Measurements from ENCODE around the gene BDH1. TPM values are rescaled to one million over a fixed set of nuclear protein-coding genes. Genes with fewer than 3 reads are reported as not detected.
"Not testable (repeated sequence)": the region's sequence is repeated elsewhere in the genome, so short reads cannot be mapped to it uniquely, and the experiment has no call there.

Gene BDH1
- total and polyA plus RNA-seq, 2 of the 13 experiments (the other 11 are each of a cell fraction or from before 2014, with no cell fraction given), result 21.2 to 71.9 TPM

- POLR2A ChIA-PET, result interaction anchor here (2.5 to 3.9 kb wide), 2 partner anchors 10 to 19 kb away, joined by 33 to 90 read pairs; no protein-coding TSS in a partner anchor
- intact Hi-C loops (cut with micrococcal nuclease; ENCODE audit: unreplicated experiment); CTCF ChIA-PET (ENCODE audit: low intra/inter-chr PET ratio, low total read pairs); ATAC-seq; H2AFZ ChIP-seq (ENCODE audit: low read length); in situ Hi-C loops (cut with HindIII; ENCODE audit: extremely low pct_ligation_motif_present, low pct_unique_long_range_greater_than_20kb); DNase-seq (ENCODE audit: low spot score); BruUV-seq (replicated peaks); H3K9ac ChIP-seq (ENCODE audit: insufficient read depth, low read depth, low read length); H4K20me1 ChIP-seq (ENCODE audit: insufficient read depth, low read length); FAIRE-seq; H3K27me3 ChIP-seq (ENCODE audit: control insufficient read depth in 1 of 2, insufficient read depth in 2 of 2, low read length in 2 of 2); H3K36me3 ChIP-seq (replicated peaks in 1 of 2; ENCODE audit: control insufficient read depth in 1 of 2, insufficient read depth in 2 of 2, low read length in 2 of 2): not testable (repeated sequence)
- peak overlapping the region; percentile 84 for H3K27ac ChIP-seq (ENCODE audit: extremely low read length, insufficient read depth, low read length)
- peaks cover 14% of the 10 kb centered on the region for H3K9me3 ChIP-seq (ENCODE audit: low read length)
- TF ChIP-seq ZSCAN5A (CRISPR knock-in tag; IDR thresholded peaks at IDR 0.05; ENCODE audit: borderline replicate concordance) (peak; percentile 83; the same call in 1 of the 2 replicates), ZNF747 (CRISPR knock-in tag; IDR thresholded peaks at IDR 0.05; ENCODE audit: borderline replicate concordance) (0 out of 2 replicates have a peak, but pooled peaks have one; percentile 39), HNF4A (CRISPR knock-in tag; IDR thresholded peaks at IDR 0.05) (0 out of 2 replicates have a peak, but pooled peaks have one; percentile 16), ZMYM4 (CRISPR knock-in tag; IDR thresholded peaks at IDR 0.05) (peak; percentile 29; the same call in 1 of the 2 replicates), ZNF280D (CRISPR knock-in tag; IDR thresholded peaks at IDR 0.05) (0 out of 2 replicates have a peak, but pooled peaks have one; percentile 19), TEAD3 (CRISPR knock-in tag; optimal IDR thresholded peaks at IDR 0.05; ENCODE audit: borderline replicate concordance) (peak; percentile 10), ZNF430 (CRISPR knock-in tag; IDR thresholded peaks at IDR 0.05) (peak; percentile 100)
- H3K79me2 ChIP-seq (ENCODE audit: insufficient read depth, low read length), result peaks cover 15% of the 10 kb centered on the region
- peaks cover 94% of the 10 kb centered on the region for H3K4me1 ChIP-seq (ENCODE audit: insufficient read depth, low read length)
- peak overlapping the region; percentile 72 for H3K4me2 ChIP-seq (ENCODE audit: low read depth, low read length)
- 96% methylated on average over 4 of the region's 4 CpGs for WGBS (ENCODE audit: low lambda C conversion rate)
- peak overlapping the region in 2 of 3 experiments; percentile 58 to 69; a peak in 1 of 6 replicates for H3K4me3 ChIP-seq (replicated peaks in 1 of 3; ENCODE audit: insufficient read depth in 1 of 3, low read depth in 2 of 3, low read length in 3 of 3)
Measured at GRCh38 chr3:197571074-197571879, 15.5 kb upstream of the BDH1 start.
